ENCODE results near the gene S100PBP. TPM values are rescaled to one million over a fixed set of nuclear protein-coding genes. Genes with fewer than 3 reads are reported as not detected.

Gene S100PBP
- total RNA-seq, 1 experiment from 2014 or later, result 61.1 TPM

GRCh38 chr1:32887623-32888022 lies 70.2 kb downstream of the S100PBP start:
- no peak overlapping the region for H3K27ac Mint-ChIP-seq (ENCODE audit: unreplicated experiment)
- CTCF ChIA-PET, result no interaction called here
- H3K4me3 Mint-ChIP-seq (ENCODE audit: low read depth, unreplicated experiment), result no peak overlapping the region
- peaks cover 25% of the 10 kb centered on the region for H3K4me1 Mint-ChIP-seq (ENCODE audit: low read depth, unreplicated experiment)
- DNase-seq, result no peak
- H3K27me3 Mint-ChIP-seq (ENCODE audit: unreplicated experiment), result peaks cover 96% of the 10 kb centered on the region
- TF ChIP-seq CTCF (IDR thresholded peaks at IDR 0.05; ENCODE audit: unreplicated experiment), result no peak
- H3K36me3 Mint-ChIP-seq (ENCODE audit: insufficient read depth, unreplicated experiment), result peaks cover 23% of the 10 kb centered on the region
- H3K9me3 Mint-ChIP-seq (ENCODE audit: low read depth, unreplicated experiment), result no peaks in the 10 kb centered on the region
- no TSS peak for BruUV-seq (replicated peaks)
- intact Hi-C loops (cut with micrococcal nuclease; ENCODE audit: unreplicated experiment), result no loop called here

- H3K4me1 Mint-ChIP-seq (ENCODE audit: low read depth, unreplicated experiment), result peaks cover 27% of the 10 kb centered on the region
- CTCF ChIA-PET, result no interaction called here
These were observed 70.7 kb downstream of the S100PBP start for GRCh38 chr1:32888134-32888533.

GRCh38 chr1:32888677-32889420 lies 71.4 kb downstream of the S100PBP start:
- CTCF ChIA-PET, result no interaction called here
- TF ChIP-seq CTCF (IDR thresholded peaks at IDR 0.05; ENCODE audit: unreplicated experiment), result no peak
- Mint-ChIP-seq H3K36me3 (ENCODE audit: insufficient read depth, unreplicated experiment) (peaks cover 28% of the 10 kb centered on the region), H3K27ac (ENCODE audit: unreplicated experiment) (no peak overlapping the region), H3K27me3 (ENCODE audit: unreplicated experiment) (peaks cover 99% of the 10 kb centered on the region), H3K9me3 (ENCODE audit: low read depth, unreplicated experiment) (no peaks in the 10 kb centered on the region), H3K4me1 (ENCODE audit: low read depth, unreplicated experiment) (peaks cover 24% of the 10 kb centered on the region), H3K4me3 (ENCODE audit: low read depth, unreplicated experiment) (no peak overlapping the region)
- DNase-seq, result no peak
- BruUV-seq (replicated peaks), result no TSS peak
- intact Hi-C loops (cut with micrococcal nuclease; ENCODE audit: unreplicated experiment), result no loop called here

More at GRCh38 chr1:32888134-32888533, 70.7 kb downstream of the S100PBP start:
- no TSS peak for BruUV-seq (replicated peaks)
- H3K4me3 Mint-ChIP-seq (ENCODE audit: low read depth, unreplicated experiment), result no peak overlapping the region
- H3K27me3 Mint-ChIP-seq (ENCODE audit: unreplicated experiment), result peaks cover 100% of the 10 kb centered on the region
- no peak for DNase-seq
- intact Hi-C loops (cut with micrococcal nuclease; ENCODE audit: unreplicated experiment), result no loop called here
- TF ChIP-seq CTCF (IDR thresholded peaks at IDR 0.05; ENCODE audit: unreplicated experiment), result no peak
- peaks cover 26% of the 10 kb centered on the region for H3K36me3 Mint-ChIP-seq (ENCODE audit: insufficient read depth, unreplicated experiment)
- no peaks in the 10 kb centered on the region for H3K9me3 Mint-ChIP-seq (ENCODE audit: low read depth, unreplicated experiment)
- no peak overlapping the region for H3K27ac Mint-ChIP-seq (ENCODE audit: unreplicated experiment)

GRCh38 chr1:32889731-32890278 lies 72.4 kb downstream of the S100PBP start:
- DNase-seq, result no peak
- no TSS peak for BruUV-seq (replicated peaks)
- no peaks in the 10 kb centered on the region for H3K9me3 Mint-ChIP-seq (ENCODE audit: low read depth, unreplicated experiment)
- intact Hi-C loops (cut with micrococcal nuclease; ENCODE audit: unreplicated experiment), result no loop called here
- no peak overlapping the region for H3K4me3 Mint-ChIP-seq (ENCODE audit: low read depth, unreplicated experiment)
- peaks cover 89% of the 10 kb centered on the region for H3K27me3 Mint-ChIP-seq (ENCODE audit: unreplicated experiment)
- no peak overlapping the region for H3K27ac Mint-ChIP-seq (ENCODE audit: unreplicated experiment)
- CTCF ChIA-PET, result interaction anchor here (0.8 kb wide), 1 partner anchor 165 kb away, joined by 3 read pairs; no protein-coding TSS in a partner anchor
- H3K4me1 Mint-ChIP-seq (ENCODE audit: low read depth, unreplicated experiment), result peaks cover 21% of the 10 kb centered on the region
- TF ChIP-seq CTCF (IDR thresholded peaks at IDR 0.05; ENCODE audit: unreplicated experiment), result no peak
- H3K36me3 Mint-ChIP-seq (ENCODE audit: insufficient read depth, unreplicated experiment), result peaks cover 29% of the 10 kb centered on the region

Measured in Calu3 (cell line).